K562 (cell line): ENCODE results near the gene TSR3.

Experiments used
- ATF3 ChIP-seq, 2 experiments: fragments of 450-650 bp in 1 of 2; sonication (generic) in 1 of 2; formaldehyde crosslinking in 1 of 2; IDR thresholded peaks in 1 of 2; conservative IDR thresholded peaks in 1 of 2; 2 replicates each; pipeline versions ENCODE4 v1.6.1 to v1.8.1; 2016 to 2023; ENCODE audit warnings: mild to moderate bottlenecking in 2 of 2, moderate library complexity in 2 of 2, inconsistent platforms in 1 of 2, missing genetic modification reagents in 1 of 2
- CBFA2T3 ChIP-seq: fragments of 450-650 bp; IDR thresholded peaks from 2 replicates; pipeline ENCODE4 v1.6.1; 2017
- CCAR2 ChIP-seq: fragments of 200-400 bp; formaldehyde crosslinking; IDR thresholded peaks from 2 replicates; pipeline ENCODE4 v1.6.1; 2017; ENCODE audit warnings: mild to moderate bottlenecking, low read depth, low read length
- PCBP1 ChIP-seq: fragments of 200-400 bp; formaldehyde crosslinking; IDR thresholded peaks from 2 replicates; pipeline ENCODE4 v1.6.1; 2018; ENCODE audit warnings: mild to moderate bottlenecking, low read depth, low read length; ENCODE audit not compliant: poor library complexity, severe bottlenecking
- SPI1 ChIP-seq: IDR thresholded peaks from 2 replicates; pipeline ENCODE4 v1.6.1; 2011; ENCODE audit warnings: low read depth, low read length, control low read depth, borderline replicate concordance
- ZBTB7A ChIP-seq: IDR thresholded peaks from 2 replicates; pipeline ENCODE4 v1.6.1; 2011; ENCODE audit warnings: low read depth, mild to moderate bottlenecking, low read length, moderate library complexity, borderline replicate concordance; ENCODE audit not compliant: control insufficient read depth
- ZNF830 ChIP-seq: fragments of 250-450 bp; sonication (Bioruptor Pico); IDR thresholded peaks from 2 replicates; pipeline ENCODE4 v1.5.0; 2021; ENCODE audit warnings: mild to moderate bottlenecking

GRCh38 chr16:1398351-1398750 lies 46.7 kb upstream of the TSR3 start:
- TF ChIP-seq CCAR2 (no peak), CBFA2T3 (no peak), ZBTB7A (no peak), ATF3 (IDR thresholded peaks at IDR 0.05) (no peak), ATF3 (CRISPR knock-in tag; conservative IDR thresholded peaks at IDR 0.05) (no peak), ZNF830 (no peak), PCBP1 (no peak), SPI1 (no peak)
